Neural crest cell (in vitro differentiated cells): ENCODE data around the gene SIPA1L3. TPM values are rescaled to one million over a fixed set of nuclear protein-coding genes. Genes with fewer than 3 reads are reported as not detected.
A peak's percentile ranks its signal among the peaks of the same experiment; 100 is the strongest.

ENCODE experiments used
- DNase-seq: peaks from one replicate; pipeline ENCODE4 v3.0.0; 2021; ENCODE audit warnings: low read depth, mixed read lengths, low spot score
- H3K27ac Mint-ChIP-seq: one replicate; pipeline ENCODE4 v1.8.0; 2021; ENCODE audit warnings: mild to moderate bottlenecking, mixed read lengths; ENCODE audit not compliant: unreplicated experiment
- H3K27me3 Mint-ChIP-seq: 2 replicates; pipeline ENCODE4 v1.8.0; 2021; ENCODE audit warnings: low read depth, mild to moderate bottlenecking, mixed read lengths
- H3K36me3 Mint-ChIP-seq: 2 replicates; pipeline ENCODE4 v1.8.0; 2021; ENCODE audit warnings: low read depth, mild to moderate bottlenecking, mixed read lengths
- H3K4me1 Mint-ChIP-seq: 2 replicates; pipeline ENCODE4 v1.8.0; 2021; ENCODE audit warnings: mixed read lengths
- H3K4me3 Mint-ChIP-seq: one replicate; pipeline ENCODE4 v1.8.0; 2021; ENCODE audit warnings: mild to moderate bottlenecking, mixed read lengths
- H3K9me3 Mint-ChIP-seq: 2 replicates; pipeline ENCODE4 v1.8.0; 2021; ENCODE audit warnings: mixed read lengths
- total RNA-seq: library from RNA; stranded (reverse); gene quantifications from 2 replicates; pipeline ENCODE4 v1.2.1, GENCODE V29; 2021
- TF ChIP-seq, protein P1 (sequence below): fragments of 200-600 bp; sonication (generic); conservative IDR thresholded peaks from 2 replicates; pipeline ENCODE4 v1.5.0; 2021; ENCODE audit warnings: antibody characterized with exemption, mild to moderate bottlenecking

SIPA1L3 gene
- total RNA-seq, 1 donor from 2014 or later = 41.2 TPM

- Mint-ChIP-seq H3K36me3 (peaks cover 20% of the 10 kb centered on the region), H3K27ac (no peak overlapping the region), H3K4me1 (peaks cover 30% of the 10 kb centered on the region), H3K27me3 (peaks cover 2% of the 10 kb centered on the region), H3K4me3 (no peak overlapping the region), H3K9me3 (peaks cover 4% of the 10 kb centered on the region)
- DNase-seq = no peak
- TF ChIP-seq, protein P1, sequence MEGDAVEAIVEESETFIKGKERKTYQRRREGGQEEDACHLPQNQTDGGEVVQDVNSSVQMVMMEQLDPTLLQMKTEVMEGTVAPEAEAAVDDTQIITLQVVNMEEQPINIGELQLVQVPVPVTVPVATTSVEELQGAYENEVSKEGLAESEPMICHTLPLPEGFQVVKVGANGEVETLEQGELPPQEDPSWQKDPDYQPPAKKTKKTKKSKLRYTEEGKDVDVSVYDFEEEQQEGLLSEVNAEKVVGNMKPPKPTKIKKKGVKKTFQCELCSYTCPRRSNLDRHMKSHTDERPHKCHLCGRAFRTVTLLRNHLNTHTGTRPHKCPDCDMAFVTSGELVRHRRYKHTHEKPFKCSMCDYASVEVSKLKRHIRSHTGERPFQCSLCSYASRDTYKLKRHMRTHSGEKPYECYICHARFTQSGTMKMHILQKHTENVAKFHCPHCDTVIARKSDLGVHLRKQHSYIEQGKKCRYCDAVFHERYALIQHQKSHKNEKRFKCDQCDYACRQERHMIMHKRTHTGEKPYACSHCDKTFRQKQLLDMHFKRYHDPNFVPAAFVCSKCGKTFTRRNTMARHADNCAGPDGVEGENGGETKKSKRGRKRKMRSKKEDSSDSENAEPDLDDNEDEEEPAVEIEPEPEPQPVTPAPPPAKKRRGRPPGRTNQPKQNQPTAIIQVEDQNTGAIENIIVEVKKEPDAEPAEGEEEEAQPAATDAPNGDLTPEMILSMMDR = no peak
Observed at GRCh38 chr19:38184815-38185214, 277.8 kb downstream of the SIPA1L3 start.

GRCh38 chr19:38185562-38185961 is 278.6 kb downstream of the SIPA1L3 start:
- peaks cover 2% of the 10 kb centered on the region for H3K27me3 Mint-ChIP-seq
- H3K27ac Mint-ChIP-seq = no peak overlapping the region
- H3K9me3 Mint-ChIP-seq = peaks cover 4% of the 10 kb centered on the region
- H3K4me1 Mint-ChIP-seq = peaks cover 30% of the 10 kb centered on the region
- H3K4me3 Mint-ChIP-seq = no peak overlapping the region
- DNase-seq = no peak
- H3K36me3 Mint-ChIP-seq = peaks cover 20% of the 10 kb centered on the region
- TF ChIP-seq, protein P1 = no peak

DNA sequence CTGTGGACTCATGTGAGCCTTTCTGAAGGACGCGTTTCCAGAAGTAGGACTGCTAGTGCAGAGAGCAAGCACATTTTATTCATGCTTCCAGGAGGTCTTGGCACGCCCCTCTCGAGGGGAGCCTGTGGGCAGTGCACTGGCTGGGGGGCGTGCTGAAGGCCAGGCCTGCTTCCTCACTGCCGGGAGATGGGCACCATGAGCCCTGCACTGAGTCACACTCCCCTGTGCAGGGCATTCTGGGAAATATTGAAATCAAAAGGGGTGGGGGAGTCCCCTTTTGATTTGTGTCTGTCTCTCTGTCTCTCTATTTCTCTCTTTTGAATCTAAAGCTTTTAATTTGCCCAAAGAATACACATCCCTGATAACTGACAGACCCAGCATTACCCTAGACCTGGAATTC is 283.1 kb downstream of the SIPA1L3 start:
- H3K4me1 Mint-ChIP-seq = peaks cover 7% of the 10 kb centered on the region
- H3K9me3 Mint-ChIP-seq = no peaks in the 10 kb centered on the region

DNA sequence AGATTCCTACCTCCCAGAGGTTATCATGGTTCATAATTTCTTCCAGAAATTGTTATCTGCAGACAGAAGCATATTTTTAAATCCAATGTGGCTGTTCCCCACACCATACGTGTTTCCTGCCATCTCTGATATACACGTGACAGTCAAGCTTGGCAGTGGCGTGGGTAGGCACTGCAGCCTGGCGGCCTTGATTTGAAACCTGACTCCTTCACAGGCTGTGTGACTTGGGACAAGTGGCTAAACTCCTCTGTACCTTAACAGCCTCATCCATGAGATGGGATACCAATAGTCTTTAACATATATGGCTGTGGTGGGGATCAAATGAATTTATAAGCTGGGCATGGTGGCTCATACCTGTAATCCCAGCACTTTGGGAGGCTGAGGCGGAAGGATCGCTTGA is 283.8 kb downstream of the SIPA1L3 start:
- TF ChIP-seq, protein P1 = no peak
- Mint-ChIP-seq H3K9me3 (no peaks in the 10 kb centered on the region), H3K4me3 (no peak overlapping the region), H3K27ac (no peak overlapping the region), H3K4me1 (peaks cover 2% of the 10 kb centered on the region), H3K27me3 (no peaks in the 10 kb centered on the region), H3K36me3 (peaks cover 4% of the 10 kb centered on the region)
- DNase-seq = no peak

More for the DNA sequence above, 283.1 kb downstream of the SIPA1L3 start:
- Mint-ChIP-seq H3K36me3 (peaks cover 5% of the 10 kb centered on the region), H3K27ac (peak overlapping the region; percentile 16), H3K4me3 (no peak overlapping the region), H3K27me3 (no peaks in the 10 kb centered on the region)
- DNase-seq = no peak
- TF ChIP-seq, protein P1 = no peak

DNA sequence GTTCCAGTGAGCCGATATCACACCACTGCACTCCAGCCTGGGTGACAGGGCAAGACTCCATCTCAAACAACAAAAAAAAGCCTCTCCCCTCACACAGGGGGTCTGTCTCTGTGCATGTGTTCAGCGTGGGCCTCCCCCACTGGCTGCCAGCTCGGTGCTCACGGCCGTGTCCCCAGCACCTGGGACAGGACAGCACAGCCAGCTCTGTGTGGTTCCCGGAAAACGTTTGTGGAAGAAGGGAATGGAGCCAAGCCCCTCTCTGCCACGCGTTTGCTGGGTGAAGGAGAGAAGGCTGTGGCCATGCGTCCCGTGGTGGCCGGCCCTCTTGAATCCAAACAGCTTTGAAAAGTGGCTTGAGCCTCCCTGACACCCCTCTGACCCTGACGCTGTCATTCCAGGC is 284.7 kb downstream of the SIPA1L3 start:
- H3K27ac Mint-ChIP-seq = no peak overlapping the region
- H3K36me3 Mint-ChIP-seq = peaks cover 7% of the 10 kb centered on the region
- no peaks in the 10 kb centered on the region for H3K9me3 Mint-ChIP-seq
- H3K27me3 Mint-ChIP-seq = no peaks in the 10 kb centered on the region
- no peaks in the 10 kb centered on the region for H3K4me1 Mint-ChIP-seq
- H3K4me3 Mint-ChIP-seq = no peak overlapping the region
- DNase-seq = no peak
- TF ChIP-seq, protein P1 = no peak

GRCh38 chr19:38193445-38193844 is 286.4 kb downstream of the SIPA1L3 start:
- TF ChIP-seq, protein P1 = no peak
- no peak overlapping the region for H3K27ac Mint-ChIP-seq
- H3K36me3 Mint-ChIP-seq = peaks cover 7% of the 10 kb centered on the region
- H3K27me3 Mint-ChIP-seq = no peaks in the 10 kb centered on the region
- H3K4me3 Mint-ChIP-seq = no peak overlapping the region
- H3K4me1 Mint-ChIP-seq = no peaks in the 10 kb centered on the region
- no peaks in the 10 kb centered on the region for H3K9me3 Mint-ChIP-seq
- DNase-seq = no peak
